ENCODE measurements around the gene PTPRM.
A peak's percentile ranks its signal among the peaks of the same experiment; 100 is the strongest.
"Not testable (repeated sequence)": the region's sequence is repeated elsewhere in the genome, so short reads cannot be mapped to it uniquely, and the experiment has no call there.

PTPRM gene

GRCh38 chr18:7945882-7946281 is 378.8 kb downstream of the PTPRM start:
- DNase-seq (ENCODE audit: low read depth in 2 of 2): peak; percentile 85 to 86

- DNase-seq (ENCODE audit: low read depth in 2 of 2): peak; percentile 69 to 70
Measured at GRCh38 chr18:7946734-7947377, 379.7 kb downstream of the PTPRM start.

- DNase-seq (ENCODE audit: low read depth in 2 of 2): peak in 1 of 2 experiments; percentile 7
Measured at GRCh38 chr18:7950380-7951136, 383.4 kb downstream of the PTPRM start.

GRCh38 chr18:7953095-7953958 is 386.2 kb downstream of the PTPRM start:
- DNase-seq (ENCODE audit: low read depth in 2 of 2): no peak

- no peak for DNase-seq (ENCODE audit: low read depth in 2 of 2)
Measured at GRCh38 chr18:7954238-7954637, 387.1 kb downstream of the PTPRM start.

- DNase-seq (ENCODE audit: low read depth in 2 of 2): no peak
Measured at GRCh38 chr18:7955175-7955574, 388.1 kb downstream of the PTPRM start.

GRCh38 chr18:7957297-7957696 is 390.2 kb downstream of the PTPRM start:
- DNase-seq (ENCODE audit: low read depth in 2 of 2): no peak

- DNase-seq (ENCODE audit: low read depth in 2 of 2): no peak
Measured at GRCh38 chr18:7958081-7958896, 391.2 kb downstream of the PTPRM start.

- DNase-seq (ENCODE audit: low read depth in 2 of 2): no peak
Measured at GRCh38 chr18:7958897-7959146, 391.7 kb downstream of the PTPRM start.

- not testable (repeated sequence) for DNase-seq (ENCODE audit: low read depth in 2 of 2)
Measured at GRCh38 chr18:7966682-7967081, 399.6 kb downstream of the PTPRM start.

- no peak for DNase-seq (ENCODE audit: low read depth in 2 of 2)
Measured at GRCh38 chr18:7974200-7974874, 407.2 kb downstream of the PTPRM start.

GRCh38 chr18:7977897-7978296 is 410.8 kb downstream of the PTPRM start:
- no peak for DNase-seq (ENCODE audit: low read depth in 2 of 2)

- DNase-seq (ENCODE audit: low read depth in 2 of 2): no peak
Measured at GRCh38 chr18:7978834-7979233, 411.7 kb downstream of the PTPRM start.

GRCh38 chr18:7979714-7980113 is 412.6 kb downstream of the PTPRM start:
- DNase-seq (ENCODE audit: low read depth in 2 of 2): no peak

- DNase-seq (ENCODE audit: low read depth in 2 of 2): no peak
Measured at GRCh38 chr18:7980136-7980535, 413.0 kb downstream of the PTPRM start.

GRCh38 chr18:7980656-7981055 is 413.5 kb downstream of the PTPRM start:
- no peak for DNase-seq (ENCODE audit: low read depth in 2 of 2)

GRCh38 chr18:7982216-7982615 is 415.1 kb downstream of the PTPRM start:
- DNase-seq (ENCODE audit: low read depth in 2 of 2): no peak

- DNase-seq (ENCODE audit: low read depth in 2 of 2): peak; percentile 67 to 69
Measured at GRCh38 chr18:7987284-7987976, 420.3 kb downstream of the PTPRM start.

- no peak for DNase-seq (ENCODE audit: low read depth in 2 of 2)
Measured at GRCh38 chr18:7990670-7991069, 423.6 kb downstream of the PTPRM start.

GRCh38 chr18:8001711-8002301 is 434.7 kb downstream of the PTPRM start:
- DNase-seq (ENCODE audit: low read depth in 2 of 2): peak; percentile 46 to 50

Data from fibroblast of skin of left biceps (primary cell).